Astrocyte (in vitro differentiated cells and primary cell): ENCODE measurements around the gene TAF8.

Experiments used
- CTCF ChIP-seq: IDR thresholded peaks from 2 replicates; pipeline ENCODE4 v1.5.1; 2011; ENCODE audit warnings: low read depth, mild to moderate bottlenecking, inconsistent platforms, low read length, moderate library complexity; ENCODE audit not compliant: insufficient read depth
- EZH2 ChIP-seq: IDR thresholded peaks from 2 replicates; pipeline ENCODE4 v1.6.1; 2012; ENCODE audit warnings: mild to moderate bottlenecking, low read length, inconsistent platforms; ENCODE audit not compliant: insufficient read depth

GRCh38 chr6:42012501-42013133, 37.7 kb upstream of the TAF8 start:
- TF ChIP-seq CTCF (no peak), EZH2 (no peak)
